Stimulated activated CD4-positive, alpha-beta T cell treated with anti-CD3 and anti-CD28 coated beads, Interleukin-12 subunit alpha, Interleukin-12 subunit beta, amount 100 ng/mL, for 48 hours (primary cell): ENCODE results near the gene AK1.

Source experiments
- DNase-seq, 3 donors: peaks; one replicate each; pipeline ENCODE4 v3.0.0-alpha.2; 2020; ENCODE audit warnings: low read depth in 2 of 3, low spot score in 1 of 3

AK1 gene

DNA sequence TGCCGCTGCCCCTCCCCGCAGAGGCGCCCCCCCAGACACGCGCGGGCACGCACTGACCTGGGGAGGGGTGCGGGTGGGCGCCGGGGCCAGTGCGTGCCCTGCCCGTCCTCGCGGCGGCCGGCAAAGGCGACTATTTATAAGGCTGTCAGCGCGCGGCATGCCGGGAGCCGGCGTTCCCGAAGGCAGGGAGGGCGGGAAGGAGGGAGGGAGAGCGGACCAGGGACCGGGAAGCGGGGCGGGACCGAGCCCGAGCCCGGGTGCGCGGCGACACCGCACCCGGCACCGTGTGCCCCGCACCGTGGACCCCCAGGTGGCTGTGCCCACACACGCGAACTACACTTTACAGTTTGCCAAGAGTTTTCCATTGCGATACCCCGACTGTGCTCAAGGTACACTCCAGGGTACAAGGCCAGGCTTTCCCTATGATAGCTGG, at the start of gene AK1:
Gene AK1, minus strand, starts transcription at position 110 of the 433 bp plus-strand sequence. CDS start 3,058 bp downstream, outside the sequence.
- DNase-seq: no peak

GRCh38 chr9:127926906-127927200, 49.4 kb upstream of the AK1 start:
- no peak for DNase-seq

DNA sequence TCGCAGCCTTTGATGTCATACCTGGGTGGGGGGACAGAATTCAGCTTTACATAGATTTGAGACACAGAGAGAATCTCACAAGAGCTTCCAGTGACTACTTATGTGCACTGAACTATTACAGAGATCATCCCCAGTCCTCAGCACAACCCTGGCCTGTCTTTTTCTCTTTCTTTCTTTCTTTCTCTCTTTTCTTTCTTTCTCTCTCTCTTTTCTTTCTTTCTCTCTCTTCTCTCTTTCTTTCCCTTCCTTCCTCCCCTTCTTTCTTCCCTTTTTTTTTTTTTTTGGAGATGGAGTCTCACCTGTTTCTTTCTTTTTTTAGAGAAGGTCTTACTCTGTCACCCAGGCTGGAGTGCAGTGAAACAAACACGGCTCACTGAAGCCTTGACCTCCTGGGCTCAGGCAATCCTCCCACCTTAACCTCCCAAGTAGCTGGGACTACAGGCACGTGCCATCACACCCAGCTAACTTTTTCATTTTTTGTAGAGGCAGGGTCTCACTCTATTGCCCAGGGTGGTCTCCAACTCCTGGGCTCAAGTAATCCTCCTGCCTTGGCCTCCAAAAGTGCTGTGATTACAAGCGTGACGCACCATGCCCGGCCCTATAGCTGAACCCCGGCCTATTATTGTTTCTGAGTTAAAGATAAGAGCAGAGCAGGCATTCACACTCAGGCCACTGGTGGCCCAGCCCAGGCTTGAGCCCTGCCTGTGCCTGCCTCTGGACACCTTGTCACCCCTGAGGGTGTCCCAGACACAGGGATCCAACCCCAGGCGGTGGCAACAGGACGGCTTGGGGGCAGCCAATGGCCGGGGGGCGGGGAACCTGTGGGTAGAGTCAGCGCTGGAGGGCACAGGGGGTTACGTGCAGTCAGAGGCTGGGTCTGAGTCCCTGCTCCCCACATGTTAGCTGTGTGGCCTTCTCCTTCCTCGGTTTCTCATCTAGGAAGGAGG, 48.8 kb upstream of the AK1 start:
- no peak for DNase-seq

DNA sequence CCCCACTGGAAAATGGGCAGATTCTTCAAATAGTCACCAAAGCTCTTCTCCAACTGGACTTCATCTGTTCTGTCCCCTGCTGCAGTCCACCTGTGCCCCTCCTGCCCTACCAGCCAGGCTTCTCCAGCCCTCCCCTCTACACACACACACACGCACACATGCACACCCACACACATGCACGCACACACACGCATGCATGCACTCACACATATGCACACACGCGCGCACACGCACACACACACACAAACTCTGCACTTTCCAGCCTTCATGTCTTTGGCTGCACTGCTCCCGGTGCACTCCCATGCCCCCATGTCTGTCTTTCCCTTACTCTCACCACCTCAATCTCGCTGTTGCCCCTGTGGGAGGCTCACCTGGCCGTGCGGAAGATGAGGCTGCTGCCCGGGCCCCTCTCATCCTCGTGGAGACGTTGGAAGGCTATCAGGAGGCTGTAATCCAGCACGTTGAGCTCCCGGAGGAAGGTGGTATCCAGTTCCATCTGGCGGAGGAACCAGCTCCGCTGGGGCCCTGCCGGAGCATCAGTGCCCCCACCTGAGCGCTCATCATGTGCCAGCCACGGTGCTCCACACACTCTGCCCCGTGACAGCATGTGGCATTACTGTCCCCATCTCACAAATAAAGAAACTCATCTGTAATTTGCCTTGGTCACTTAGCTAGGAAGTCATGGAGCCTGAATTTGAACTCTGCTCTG, 47.4 kb upstream of the AK1 start:
- DNase-seq: no peak

- DNase-seq: no peak
Observed at GRCh38 chr9:127923771-127924170, 46.3 kb upstream of the AK1 start.

DNA sequence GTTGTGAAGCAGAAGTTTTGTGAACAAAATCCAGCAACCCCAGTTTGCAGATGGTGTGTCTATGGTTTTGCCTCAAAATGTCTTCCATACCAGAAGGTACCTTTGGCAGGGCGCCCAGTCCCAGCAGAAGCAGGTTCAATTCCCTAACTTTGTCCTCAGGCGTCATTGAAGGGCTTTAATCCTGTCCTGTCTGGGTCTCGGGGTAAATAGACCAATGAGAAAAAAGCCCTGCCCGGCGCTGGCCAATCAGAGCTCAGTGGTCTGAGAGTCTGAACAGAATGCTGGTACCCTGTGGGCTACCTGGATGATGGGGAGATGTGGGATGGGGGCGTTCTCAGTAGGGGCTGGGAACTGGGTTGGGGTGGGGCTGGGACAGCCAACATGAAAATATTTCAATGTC, 45.6 kb upstream of the AK1 start:
- no peak for DNase-seq

DNA sequence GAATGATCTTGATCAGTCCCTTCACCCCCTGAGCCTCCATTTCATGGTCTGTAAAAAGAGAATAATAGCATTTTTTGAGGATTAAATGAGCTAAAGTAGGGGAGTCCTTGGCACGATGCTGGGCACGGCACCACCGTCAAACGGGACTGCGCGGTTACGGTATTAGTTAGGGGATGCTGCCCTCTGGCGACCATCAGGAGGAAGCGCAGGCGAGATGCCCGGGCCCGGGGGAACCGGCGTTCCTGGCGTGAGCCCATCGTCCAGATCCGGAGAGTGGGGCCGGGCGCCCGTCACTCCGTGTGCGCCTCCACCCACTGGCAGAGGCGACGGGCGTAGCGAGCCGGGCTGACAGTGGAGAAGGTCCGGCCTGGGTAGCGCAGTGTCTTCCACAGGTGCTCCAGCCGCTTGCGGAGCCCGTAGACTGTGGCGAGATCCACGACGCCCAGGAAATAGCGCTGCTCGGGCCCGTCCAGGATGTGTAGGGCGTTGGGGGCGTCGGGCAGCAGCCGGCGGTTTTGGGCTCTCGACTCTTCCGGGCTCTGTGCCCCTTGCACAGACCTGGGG, 44.2 kb upstream of the AK1 start:
- peak in 2 of 3 donors; percentile 60 to 90 for DNase-seq

- no peak for DNase-seq
Observed at GRCh38 chr9:127920794-127921193, 43.3 kb upstream of the AK1 start.

DNA sequence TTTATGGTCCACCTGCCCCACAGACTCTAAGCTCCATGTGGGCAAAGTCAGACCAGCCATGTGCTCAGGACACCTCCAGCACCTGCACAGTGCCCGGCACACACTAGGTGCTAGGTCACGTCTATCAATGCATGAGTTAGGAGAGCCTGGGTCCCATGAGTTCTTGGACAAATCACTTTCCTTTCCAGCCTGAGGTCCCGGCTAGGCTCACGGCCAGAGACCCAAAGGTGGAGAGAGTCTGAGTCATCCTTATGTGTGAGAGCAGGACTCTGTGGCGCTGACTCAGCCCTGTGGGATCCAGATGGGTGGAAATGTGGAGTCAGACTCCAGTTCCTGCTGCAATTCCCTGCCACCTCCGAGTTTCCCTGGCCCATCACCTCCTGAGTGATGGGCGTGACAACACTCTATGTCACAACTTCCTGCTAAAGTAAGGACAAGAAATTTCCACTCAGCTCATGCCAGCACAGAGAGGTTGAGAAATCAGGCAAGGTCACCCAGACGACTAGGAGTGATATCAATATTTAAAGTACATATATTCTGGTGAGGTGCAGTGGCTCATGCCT, 41.9 kb upstream of the AK1 start:
- no peak for DNase-seq

DNA sequence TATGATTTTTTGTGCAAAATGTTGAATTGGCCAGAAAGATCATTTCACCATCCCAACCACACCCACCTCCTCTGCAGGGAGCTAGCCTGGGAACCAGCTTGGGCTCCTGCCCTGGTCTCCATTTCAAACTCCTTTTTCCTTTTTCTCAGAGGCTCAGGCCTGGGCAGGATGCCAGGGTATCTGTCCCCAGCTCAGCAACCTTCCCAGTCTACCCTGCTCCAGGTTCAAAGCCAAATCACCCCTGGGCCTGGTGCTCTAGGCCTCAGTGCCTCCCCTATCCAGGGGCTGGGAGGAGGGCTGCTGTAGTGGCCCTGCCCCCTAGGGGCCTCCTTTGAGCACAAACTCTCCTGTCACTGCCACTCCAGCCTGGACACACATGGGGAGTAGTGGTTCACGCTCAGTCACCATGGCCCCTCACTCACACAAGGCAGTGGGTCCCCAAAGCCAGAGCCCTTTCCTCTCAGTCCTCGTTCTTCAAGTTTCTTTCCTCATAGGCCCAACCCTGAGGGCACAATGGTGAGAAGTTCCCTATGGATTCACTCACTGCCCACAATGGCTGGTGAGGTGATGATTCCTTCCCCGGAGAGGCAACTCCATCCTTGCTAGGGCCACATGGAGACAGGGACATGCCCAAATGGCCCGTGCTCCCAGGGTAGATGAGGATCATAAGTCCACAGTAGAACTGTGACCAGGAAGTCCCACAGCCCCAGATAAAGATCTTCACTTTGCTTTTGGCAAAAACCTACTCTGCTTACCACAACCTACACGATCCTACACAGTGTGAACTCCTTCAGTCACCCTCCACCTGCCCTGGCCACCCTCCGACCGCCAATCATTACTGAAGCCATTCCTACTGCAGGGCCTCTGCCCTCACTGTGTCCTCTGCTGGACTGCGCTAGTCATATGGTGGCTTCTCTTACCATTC, 41.0 kb upstream of the AK1 start:
- DNase-seq: no peak

- no peak for DNase-seq
Observed at GRCh38 chr9:127917603-127918002, 40.1 kb upstream of the AK1 start.

GRCh38 chr9:127916720-127917581, 39.5 kb upstream of the AK1 start, which contains the start of gene ST6GALNAC4:
Gene ST6GALNAC4 (minus strand): TSS chr9:127917041. CDS start chr9:127916419, 622 bp downstream.
- peak; percentile 91 to 99 (median 95) for DNase-seq

DNA sequence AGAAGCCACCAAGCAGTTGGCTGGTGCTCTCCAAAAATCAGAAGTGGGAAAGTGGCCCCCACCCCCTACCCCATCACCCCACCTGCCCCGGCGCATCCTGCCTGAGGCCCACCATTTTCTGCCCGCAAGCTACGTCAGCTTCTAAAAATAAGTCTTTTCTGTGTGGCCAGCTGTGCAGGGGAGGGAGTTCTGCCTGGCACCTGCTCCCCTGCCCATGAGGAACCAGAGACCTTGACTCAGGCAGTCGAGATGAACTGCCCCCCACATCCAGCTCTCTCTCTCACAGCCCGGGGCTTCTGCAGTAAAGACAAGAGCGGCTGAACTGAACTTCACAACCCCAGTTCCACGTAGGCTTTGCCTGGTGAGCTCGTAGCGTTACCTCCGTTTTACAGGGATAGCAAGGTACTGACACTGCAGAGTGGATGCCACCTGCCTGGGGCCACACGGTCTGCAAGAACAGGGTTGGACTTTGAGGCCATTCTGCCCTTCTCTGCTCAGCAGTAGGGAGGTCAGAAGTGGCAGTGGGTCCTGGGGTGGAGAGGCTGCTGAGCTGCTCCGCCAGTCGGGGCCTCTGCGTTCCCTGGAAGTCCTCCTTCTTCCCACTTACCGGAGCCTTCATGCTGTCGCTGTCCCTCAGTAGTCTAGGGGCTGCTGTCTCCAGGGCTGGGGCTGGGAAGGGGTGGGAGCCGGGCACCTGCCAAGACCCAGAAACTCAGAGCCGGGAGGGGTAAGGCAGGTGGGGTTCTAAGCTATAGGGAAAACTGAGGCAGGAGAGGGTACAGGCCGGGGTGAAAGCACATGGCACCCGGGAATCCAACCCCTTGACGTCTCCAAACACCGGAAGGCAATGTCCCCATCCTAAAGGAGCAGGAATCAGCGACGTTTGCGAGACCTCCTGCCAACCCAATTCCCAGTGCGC, 38.6 kb upstream of the AK1 start:
- DNase-seq: no peak

GRCh38 chr9:127915325-127915752, 37.9 kb upstream of the AK1 start:
- no peak for DNase-seq

GRCh38 chr9:127913682-127914081, 36.2 kb upstream of the AK1 start:
- no peak for DNase-seq

GRCh38 chr9:127912882-127913281, 35.4 kb upstream of the AK1 start:
- no peak for DNase-seq

DNA sequence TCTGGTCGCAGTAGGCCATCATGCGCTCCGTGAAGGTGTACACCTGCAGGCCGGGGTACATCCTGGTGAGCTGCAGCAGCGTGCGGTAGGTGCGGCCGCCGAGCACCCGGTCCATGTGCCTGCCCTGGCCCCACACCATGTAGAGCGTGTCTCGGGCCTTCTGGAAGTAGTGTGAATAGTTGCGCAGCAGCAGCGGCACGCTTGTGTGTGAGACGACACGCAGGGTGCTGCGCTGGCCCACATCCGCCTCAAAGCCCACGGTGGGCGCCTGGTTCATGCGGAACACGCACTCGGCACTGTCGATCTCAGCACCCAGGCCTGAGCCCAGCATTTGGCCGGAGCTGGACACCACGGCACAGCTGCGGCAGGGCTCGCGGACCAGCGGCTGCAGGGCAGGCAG, 34.8 kb upstream of the AK1 start:
- DNase-seq: no peak

GRCh38 chr9:127910613-127911205, 33.2 kb upstream of the AK1 start:
- no peak for DNase-seq
